HG02852 (cell line): ENCODE results near the gene ARF5.
"Not testable (repeated sequence)": the region's sequence is repeated elsewhere in the genome, so short reads cannot be mapped to it uniquely, and the experiment has no call there.

ENCODE experiments used
- ATAC-seq: cut with Tn5 transposase; IDR thresholded peaks from one replicate; pipeline ENCODE4 v1.9.1; 2021; ENCODE audit warnings: mild to moderate bottlenecking, moderate library complexity; ENCODE audit not compliant: unreplicated experiment

The ARF5 gene

GRCh38 chr7:127588019-127588696, at the start of gene ARF5:
TSS of gene ARF5 (plus strand) at chr7:127588411. CDS start at chr7:127588499, 88 bp downstream.
- ATAC-seq: peak; percentile 75

- no peak for ATAC-seq
Observed at GRCh38 chr7:127539116-127539515, 49.1 kb upstream of the ARF5 start.

GRCh38 chr7:127540461-127540860, 47.8 kb upstream of the ARF5 start:
- ATAC-seq: not testable (repeated sequence)

GRCh38 chr7:127541548-127541947, 46.7 kb upstream of the ARF5 start:
- no peak for ATAC-seq

GRCh38 chr7:127546313-127546712, 41.9 kb upstream of the ARF5 start:
- ATAC-seq: no peak

- ATAC-seq: no peak
Observed at GRCh38 chr7:127550247-127550646, 38.0 kb upstream of the ARF5 start.

GRCh38 chr7:127551941-127552340, 36.3 kb upstream of the ARF5 start:
- no peak for ATAC-seq

- no peak for ATAC-seq
Observed at GRCh38 chr7:127556404-127556803, 31.8 kb upstream of the ARF5 start.

GRCh38 chr7:127557803-127558202, 30.4 kb upstream of the ARF5 start:
- no peak for ATAC-seq

- no peak for ATAC-seq
Observed at GRCh38 chr7:127566242-127566641, 22.0 kb upstream of the ARF5 start.

GRCh38 chr7:127568034-127568433, 20.2 kb upstream of the ARF5 start:
- not testable (repeated sequence) for ATAC-seq

- no peak for ATAC-seq
Observed at GRCh38 chr7:127571741-127572505, 16.3 kb upstream of the ARF5 start.

GRCh38 chr7:127578036-127578684, 10.1 kb upstream of the ARF5 start:
- no peak for ATAC-seq

GRCh38 chr7:127578711-127579275, 9.4 kb upstream of the ARF5 start:
- ATAC-seq: no peak

GRCh38 chr7:127580612-127581011, 7.6 kb upstream of the ARF5 start:
- ATAC-seq: no peak

- ATAC-seq: no peak
Observed at GRCh38 chr7:127581716-127582115, 6.5 kb upstream of the ARF5 start.

GRCh38 chr7:127582361-127582760, 5.8 kb upstream of the ARF5 start:
- no peak for ATAC-seq

- no peak for ATAC-seq
Observed at GRCh38 chr7:127584648-127585043, 3.6 kb upstream of the ARF5 start.

- ATAC-seq: peak; percentile 75
Observed at GRCh38 chr7:127585044-127585953, 2.9 kb upstream of the ARF5 start, which contains the start of gene GCC1. TSS of gene GCC1 (minus strand) at chr7:127585596. CDS start at chr7:127585182, 414 bp downstream.

GRCh38 chr7:127586346-127586745, 1.9 kb upstream of the ARF5 start:
- no peak for ATAC-seq
